HL-60/S4 (cell line): ENCODE results near the gene FHDC1.

Experiments used
- in situ Hi-C: fragments of 300-500 bp; cut with MboI; formaldehyde crosslinking; loops from 2 replicates; pipeline ENCODE4 v1.14.3; 2022; ENCODE audit warnings: low sequenced_read_pairs

Gene FHDC1

GRCh38 chr4:153028535-153028934 lies 92.4 kb downstream of the FHDC1 start:
- in situ Hi-C loops, result no loop called here
